Mucosa of rectum (tissue), 2 donors: ENCODE measurements around the gene GPX8.

ENCODE experiments used
- H3K27ac ChIP-seq, 2 donors: one replicate each; pipeline ENCODE4 v1.7.0; 2013; ENCODE audit warnings: inconsistent platforms in 2 of 2, low read depth in 2 of 2, low read length in 2 of 2
- H3K27me3 ChIP-seq, 2 donors: one replicate each; pipeline ENCODE4 v1.7.0; 2013; ENCODE audit warnings: low read length in 2 of 2; ENCODE audit not compliant: control insufficient read depth in 2 of 2, insufficient read depth in 2 of 2
- H3K36me3 ChIP-seq, 2 donors: one replicate each; pipeline ENCODE4 v1.7.0; 2013; ENCODE audit warnings: low read length in 2 of 2; ENCODE audit not compliant: control insufficient read depth in 2 of 2, insufficient read depth in 2 of 2
- H3K4me1 ChIP-seq, 2 donors: one replicate each; pipeline ENCODE4 v1.7.0; 2013; ENCODE audit warnings: low read length in 2 of 2, mild to moderate bottlenecking in 1 of 2; ENCODE audit not compliant: control insufficient read depth in 2 of 2, insufficient read depth in 2 of 2
- H3K4me3 ChIP-seq, 2 donors: one replicate each; pipeline ENCODE4 v1.7.0; 2013; ENCODE audit warnings: low read length in 2 of 2
- H3K9ac ChIP-seq, 2 donors: one replicate each; pipeline ENCODE4 v1.7.0; 2013; ENCODE audit warnings: low read length in 2 of 2, low read depth in 1 of 2, mild to moderate bottlenecking in 1 of 2
- H3K9me3 ChIP-seq, 2 donors: one replicate each; pipeline ENCODE4 v1.7.0; 2013; ENCODE audit warnings: low read length in 2 of 2; ENCODE audit not compliant: control insufficient read depth in 2 of 2
- donor health status: healthy.
- donor health status: Normal muscosa, but diverticular disease.

GPX8 gene

GRCh38 chr5:55191165-55191564 is 31.2 kb downstream of the GPX8 start:
- H3K27me3 ChIP-seq, result peaks cover 13 to 23% of the 10 kb centered on the region in 2 donors
- no peak overlapping the region for H3K9ac ChIP-seq
- no peaks in the 10 kb centered on the region for H3K36me3 ChIP-seq
- H3K9me3 ChIP-seq, result no peaks in the 10 kb centered on the region
- H3K4me1 ChIP-seq, result no peaks in the 10 kb centered on the region
- H3K27ac ChIP-seq, result no peak overlapping the region
- H3K4me3 ChIP-seq, result no peak overlapping the region

- peaks cover 0 to 1% of the 10 kb centered on the region in 2 donors for H3K27me3 ChIP-seq
- no peaks in the 10 kb centered on the region for H3K4me1 ChIP-seq
- no peak overlapping the region for H3K4me3 ChIP-seq
- H3K27ac ChIP-seq, result no peak overlapping the region
- H3K9me3 ChIP-seq, result no peaks in the 10 kb centered on the region
- no peaks in the 10 kb centered on the region for H3K36me3 ChIP-seq
- no peak overlapping the region for H3K9ac ChIP-seq
These were observed 45.0 kb downstream of the GPX8 start for GRCh38 chr5:55205001-55205400.

GRCh38 chr5:55211184-55211874 is 51.4 kb downstream of the GPX8 start:
- no peak overlapping the region for H3K9ac ChIP-seq
- H3K9me3 ChIP-seq, result no peaks in the 10 kb centered on the region
- H3K27ac ChIP-seq, result no peak overlapping the region
- no peak overlapping the region for H3K4me3 ChIP-seq
- no peaks in the 10 kb centered on the region for H3K27me3 ChIP-seq
- H3K4me1 ChIP-seq, result no peaks in the 10 kb centered on the region
- no peaks in the 10 kb centered on the region for H3K36me3 ChIP-seq
